ENCODE measurements around the gene MAB21L2.

DNA sequence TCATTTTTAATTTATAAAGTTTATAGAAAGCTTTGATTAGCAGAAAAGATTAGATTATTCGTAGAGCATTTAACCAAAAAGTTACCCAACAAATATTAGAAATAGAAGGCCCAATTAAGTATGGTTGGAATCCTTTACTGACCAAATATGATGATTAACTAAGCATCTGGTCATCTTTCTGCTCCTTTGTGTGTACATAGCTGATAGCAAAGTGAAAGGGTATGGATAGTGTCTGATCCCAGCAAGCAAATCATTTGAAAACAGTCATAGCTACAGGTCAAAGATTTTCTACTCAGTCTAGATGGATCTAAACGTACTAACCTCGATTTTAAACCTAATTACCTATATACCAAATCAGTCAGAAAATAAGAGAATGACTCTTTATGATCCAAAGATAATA, 7.3 kb upstream of the MAB21L2 start:
- TF ChIP-seq, protein P1, sequence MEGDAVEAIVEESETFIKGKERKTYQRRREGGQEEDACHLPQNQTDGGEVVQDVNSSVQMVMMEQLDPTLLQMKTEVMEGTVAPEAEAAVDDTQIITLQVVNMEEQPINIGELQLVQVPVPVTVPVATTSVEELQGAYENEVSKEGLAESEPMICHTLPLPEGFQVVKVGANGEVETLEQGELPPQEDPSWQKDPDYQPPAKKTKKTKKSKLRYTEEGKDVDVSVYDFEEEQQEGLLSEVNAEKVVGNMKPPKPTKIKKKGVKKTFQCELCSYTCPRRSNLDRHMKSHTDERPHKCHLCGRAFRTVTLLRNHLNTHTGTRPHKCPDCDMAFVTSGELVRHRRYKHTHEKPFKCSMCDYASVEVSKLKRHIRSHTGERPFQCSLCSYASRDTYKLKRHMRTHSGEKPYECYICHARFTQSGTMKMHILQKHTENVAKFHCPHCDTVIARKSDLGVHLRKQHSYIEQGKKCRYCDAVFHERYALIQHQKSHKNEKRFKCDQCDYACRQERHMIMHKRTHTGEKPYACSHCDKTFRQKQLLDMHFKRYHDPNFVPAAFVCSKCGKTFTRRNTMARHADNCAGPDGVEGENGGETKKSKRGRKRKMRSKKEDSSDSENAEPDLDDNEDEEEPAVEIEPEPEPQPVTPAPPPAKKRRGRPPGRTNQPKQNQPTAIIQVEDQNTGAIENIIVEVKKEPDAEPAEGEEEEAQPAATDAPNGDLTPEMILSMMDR (IDR thresholded peaks at IDR 0.05), result no peak
- TF ChIP-seq NRF1 (IDR thresholded peaks at IDR 0.05; ENCODE audit: low read depth, low read length) (no peak), FOXJ3 (CRISPR knock-in tag; IDR thresholded peaks at IDR 0.05) (no peak), FOSL2 (IDR thresholded peaks at IDR 0.05; ENCODE audit: borderline replicate concordance, low read depth) (no peak), JUND (IDR thresholded peaks at IDR 0.05) (no peak), RXRA (IDR thresholded peaks at IDR 0.05; ENCODE audit: borderline replicate concordance, low read depth) (no peak), EZH2phosphoT487 (IDR thresholded peaks at IDR 0.05; ENCODE audit: borderline replicate concordance, low read depth) (no peak), POLR2AphosphoS5 (IDR thresholded peaks at IDR 0.05; ENCODE audit: low read depth, low read length) (no peak), SMC3 (IDR thresholded peaks at IDR 0.05; ENCODE audit: low read depth, low read length) (no peak)
- TF ChIP-seq, protein P2, sequence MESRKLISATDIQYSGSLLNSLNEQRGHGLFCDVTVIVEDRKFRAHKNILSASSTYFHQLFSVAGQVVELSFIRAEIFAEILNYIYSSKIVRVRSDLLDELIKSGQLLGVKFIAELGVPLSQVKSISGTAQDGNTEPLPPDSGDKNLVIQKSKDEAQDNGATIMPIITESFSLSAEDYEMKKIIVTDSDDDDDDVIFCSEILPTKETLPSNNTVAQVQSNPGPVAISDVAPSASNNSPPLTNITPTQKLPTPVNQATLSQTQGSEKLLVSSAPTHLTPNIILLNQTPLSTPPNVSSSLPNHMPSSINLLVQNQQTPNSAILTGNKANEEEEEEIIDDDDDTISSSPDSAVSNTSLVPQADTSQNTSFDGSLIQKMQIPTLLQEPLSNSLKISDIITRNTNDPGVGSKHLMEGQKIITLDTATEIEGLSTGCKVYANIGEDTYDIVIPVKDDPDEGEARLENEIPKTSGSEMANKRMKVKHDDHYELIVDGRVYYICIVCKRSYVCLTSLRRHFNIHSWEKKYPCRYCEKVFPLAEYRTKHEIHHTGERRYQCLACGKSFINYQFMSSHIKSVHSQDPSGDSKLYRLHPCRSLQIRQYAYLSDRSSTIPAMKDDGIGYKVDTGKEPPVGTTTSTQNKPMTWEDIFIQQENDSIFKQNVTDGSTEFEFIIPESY (IDR thresholded peaks at IDR 0.05; ENCODE audit: borderline replicate concordance, low read depth), result no peak
- TF ChIP-seq, protein P3, sequence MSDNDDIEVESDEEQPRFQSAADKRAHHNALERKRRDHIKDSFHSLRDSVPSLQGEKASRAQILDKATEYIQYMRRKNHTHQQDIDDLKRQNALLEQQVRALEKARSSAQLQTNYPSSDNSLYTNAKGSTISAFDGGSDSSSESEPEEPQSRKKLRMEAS (IDR thresholded peaks at IDR 0.05; ENCODE audit: low read depth), result no peak
- TF ChIP-seq, protein P4, sequence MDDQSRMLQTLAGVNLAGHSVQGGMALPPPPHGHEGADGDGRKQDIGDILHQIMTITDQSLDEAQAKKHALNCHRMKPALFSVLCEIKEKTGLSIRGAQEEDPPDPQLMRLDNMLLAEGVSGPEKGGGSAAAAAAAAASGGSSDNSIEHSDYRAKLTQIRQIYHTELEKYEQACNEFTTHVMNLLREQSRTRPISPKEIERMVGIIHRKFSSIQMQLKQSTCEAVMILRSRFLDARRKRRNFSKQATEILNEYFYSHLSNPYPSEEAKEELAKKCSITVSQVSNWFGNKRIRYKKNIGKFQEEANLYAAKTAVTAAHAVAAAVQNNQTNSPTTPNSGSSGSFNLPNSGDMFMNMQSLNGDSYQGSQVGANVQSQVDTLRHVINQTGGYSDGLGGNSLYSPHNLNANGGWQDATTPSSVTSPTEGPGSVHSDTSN (IDR thresholded peaks at IDR 0.05), result no peak
- TF ChIP-seq, protein P5, sequence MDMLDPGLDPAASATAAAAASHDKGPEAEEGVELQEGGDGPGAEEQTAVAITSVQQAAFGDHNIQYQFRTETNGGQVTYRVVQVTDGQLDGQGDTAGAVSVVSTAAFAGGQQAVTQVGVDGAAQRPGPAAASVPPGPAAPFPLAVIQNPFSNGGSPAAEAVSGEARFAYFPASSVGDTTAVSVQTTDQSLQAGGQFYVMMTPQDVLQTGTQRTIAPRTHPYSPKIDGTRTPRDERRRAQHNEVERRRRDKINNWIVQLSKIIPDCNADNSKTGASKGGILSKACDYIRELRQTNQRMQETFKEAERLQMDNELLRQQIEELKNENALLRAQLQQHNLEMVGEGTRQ (IDR thresholded peaks at IDR 0.05; ENCODE audit: borderline replicate concordance, low read depth, low read length), result no peak

Measured in SK-N-SH (cell line).